Stimulated activated naive CD8-positive, alpha-beta T cell treated with anti-CD3 and anti-CD28 coated beads, Interleukin-15, amount 100 ng/mL, for 72 hours (primary cell): ENCODE data around the gene RBP7.
"Not testable (repeated sequence)": the region's sequence is repeated elsewhere in the genome, so short reads cannot be mapped to it uniquely, and the experiment has no call there.

Experiments
- ATAC-seq: fragments of 150-1000 bp; cut with Tn5 transposase; 2 replicates; pipeline ENCODE4 v1.10.0; 2021; ENCODE audit warnings: mild to moderate bottlenecking, moderate library complexity
- DNase-seq, 2 donors: peaks; one replicate each; pipeline ENCODE4 v3.0.0; 2021 to 2022
- H3K27ac Mint-ChIP-seq, 2 donors: one replicate each; pipeline ENCODE4 v1.8.0; 2022; ENCODE audit warnings: mild to moderate bottlenecking in 2 of 2, mixed read lengths in 2 of 2, moderate library complexity in 2 of 2
- H3K27me3 Mint-ChIP-seq: one replicate; pipeline ENCODE4 v1.8.0; 2022; ENCODE audit warnings: mixed read lengths
- H3K4me1 Mint-ChIP-seq: one replicate; pipeline ENCODE4 v1.8.0; 2022; ENCODE audit warnings: mild to moderate bottlenecking, mixed read lengths
- H3K4me3 Mint-ChIP-seq, 2 donors: one replicate each; pipeline ENCODE4 v1.8.0; 2022; ENCODE audit warnings: mild to moderate bottlenecking in 2 of 2, mixed read lengths in 2 of 2, moderate library complexity in 1 of 2
- H3K9me3 Mint-ChIP-seq, 2 donors: one replicate each; pipeline ENCODE4 v1.8.0; 2022; ENCODE audit warnings: mixed read lengths in 2 of 2

RBP7 gene

GRCh38 chr1:10020086-10020485, 23.1 kb downstream of the RBP7 start:
- Mint-ChIP-seq H3K4me3 (no peak overlapping the region), H3K27ac (no peak overlapping the region), H3K27me3 (no peaks in the 10 kb centered on the region), H3K4me1 (peaks cover 7% of the 10 kb centered on the region), H3K9me3 (no peaks in the 10 kb centered on the region)
- DNase-seq (no peak), ATAC-seq (no peak)

DNA sequence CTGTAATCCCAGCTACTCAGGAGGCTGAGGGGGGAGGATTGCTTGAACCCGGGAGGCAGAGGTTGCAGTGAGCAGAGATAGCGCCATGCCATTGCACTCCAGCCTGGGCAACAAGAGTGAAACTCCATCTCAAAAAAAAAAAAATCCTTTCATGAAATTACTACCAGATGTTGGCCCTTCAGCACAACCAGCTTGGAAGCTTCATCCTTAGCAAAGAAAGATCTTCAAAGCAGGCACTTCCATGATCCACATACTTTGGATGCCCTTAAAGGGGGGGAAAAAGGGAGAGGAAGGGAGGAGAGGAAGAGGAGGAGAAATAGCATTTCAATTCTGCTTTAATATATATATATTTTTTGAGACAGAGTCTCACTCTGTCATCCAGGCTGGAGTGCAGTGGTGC, 23.6 kb downstream of the RBP7 start:
- not testable (repeated sequence) for H3K27ac Mint-ChIP-seq, ATAC-seq, H3K27me3 Mint-ChIP-seq, H3K4me3 Mint-ChIP-seq, DNase-seq, H3K4me1 Mint-ChIP-seq, H3K9me3 Mint-ChIP-seq

DNA sequence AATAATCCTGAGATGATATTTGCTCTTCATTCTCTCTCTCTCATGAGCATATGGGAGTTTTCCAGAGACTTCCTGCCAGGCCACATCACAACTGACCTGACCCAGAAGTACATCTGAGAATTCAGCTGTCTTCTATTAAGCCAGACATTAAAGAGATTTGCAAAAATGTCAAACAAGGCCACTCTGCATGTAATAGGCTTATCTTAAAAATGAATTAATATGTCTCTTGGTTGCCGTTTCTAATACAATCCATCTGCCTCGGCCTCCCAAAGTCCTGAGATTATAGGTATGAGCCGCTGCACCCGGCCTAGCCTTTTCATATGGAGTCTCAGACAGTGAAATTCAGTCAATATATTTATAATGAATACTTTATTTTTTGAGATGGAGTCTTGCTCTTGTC, 25.0 kb downstream of the RBP7 start:
- H3K27ac Mint-ChIP-seq, ATAC-seq, H3K4me3 Mint-ChIP-seq, H3K27me3 Mint-ChIP-seq, H3K4me1 Mint-ChIP-seq, H3K9me3 Mint-ChIP-seq, DNase-seq: not testable (repeated sequence)

DNA sequence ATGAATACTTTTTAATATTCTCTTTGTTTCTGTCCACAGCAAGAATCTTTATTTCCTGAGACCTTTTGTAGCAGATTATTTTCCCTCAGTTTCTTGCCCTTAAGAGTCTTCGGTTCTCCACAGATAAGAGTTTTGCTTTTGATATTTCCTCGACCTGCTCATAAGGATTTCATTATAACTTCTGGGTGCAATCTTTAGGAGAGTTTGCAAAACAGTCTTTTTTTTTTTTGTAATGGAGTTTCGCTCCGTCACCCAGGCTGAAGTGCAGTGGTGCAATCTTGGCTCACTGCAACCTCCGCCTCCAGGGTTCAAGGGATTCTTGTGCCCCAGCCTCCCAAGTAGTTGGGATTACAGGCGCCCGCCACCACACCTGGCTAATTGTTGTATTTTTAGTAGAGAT, 25.6 kb downstream of the RBP7 start:
- no peak for DNase-seq
- H3K4me1 Mint-ChIP-seq: peaks cover 7% of the 10 kb centered on the region
- H3K4me3 Mint-ChIP-seq: no peak overlapping the region
- H3K27me3 Mint-ChIP-seq: no peaks in the 10 kb centered on the region
- ATAC-seq: no peak
- no peaks in the 10 kb centered on the region for H3K9me3 Mint-ChIP-seq
- no peak overlapping the region for H3K27ac Mint-ChIP-seq

GRCh38 chr1:10025354-10025753, 28.3 kb downstream of the RBP7 start:
- H3K27ac Mint-ChIP-seq: no peak overlapping the region
- H3K9me3 Mint-ChIP-seq: no peaks in the 10 kb centered on the region

DNA sequence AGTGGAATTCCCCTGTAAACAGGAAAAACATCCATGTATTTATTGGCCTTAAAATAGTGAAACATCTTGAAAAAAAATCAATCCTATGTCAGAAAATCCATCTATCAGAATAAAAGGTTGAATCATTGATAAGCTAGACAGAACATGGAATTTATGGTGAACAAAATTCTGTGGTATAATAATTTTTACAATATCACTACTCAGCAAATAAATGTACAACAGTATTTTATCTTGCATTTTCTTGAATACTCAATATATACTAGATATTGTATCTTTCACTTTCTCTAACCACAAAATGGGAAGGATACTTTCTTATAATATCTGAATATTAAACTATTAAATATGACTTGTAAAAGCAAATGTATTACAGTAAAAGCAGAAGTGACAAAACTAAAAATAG, 30.0 kb downstream of the RBP7 start:
- H3K4me1 Mint-ChIP-seq: peaks cover 3% of the 10 kb centered on the region
- DNase-seq (no peak), ATAC-seq (no peak)
- no peak overlapping the region for H3K4me3 Mint-ChIP-seq
- H3K27me3 Mint-ChIP-seq: no peaks in the 10 kb centered on the region
- no peaks in the 10 kb centered on the region for H3K9me3 Mint-ChIP-seq
- no peak overlapping the region for H3K27ac Mint-ChIP-seq

More at GRCh38 chr1:10025354-10025753, 28.3 kb downstream of the RBP7 start:
- ATAC-seq (no peak), DNase-seq (no peak)
- no peak overlapping the region for H3K4me3 Mint-ChIP-seq
- no peaks in the 10 kb centered on the region for H3K27me3 Mint-ChIP-seq
- no peaks in the 10 kb centered on the region for H3K4me1 Mint-ChIP-seq

- H3K4me1 Mint-ChIP-seq: peaks cover 15% of the 10 kb centered on the region
- H3K4me3 Mint-ChIP-seq, H3K9me3 Mint-ChIP-seq, ATAC-seq, H3K27ac Mint-ChIP-seq, DNase-seq, H3K27me3 Mint-ChIP-seq: not testable (repeated sequence)
These were observed 32.0 kb downstream of the RBP7 start for GRCh38 chr1:10028956-10029500.

DNA sequence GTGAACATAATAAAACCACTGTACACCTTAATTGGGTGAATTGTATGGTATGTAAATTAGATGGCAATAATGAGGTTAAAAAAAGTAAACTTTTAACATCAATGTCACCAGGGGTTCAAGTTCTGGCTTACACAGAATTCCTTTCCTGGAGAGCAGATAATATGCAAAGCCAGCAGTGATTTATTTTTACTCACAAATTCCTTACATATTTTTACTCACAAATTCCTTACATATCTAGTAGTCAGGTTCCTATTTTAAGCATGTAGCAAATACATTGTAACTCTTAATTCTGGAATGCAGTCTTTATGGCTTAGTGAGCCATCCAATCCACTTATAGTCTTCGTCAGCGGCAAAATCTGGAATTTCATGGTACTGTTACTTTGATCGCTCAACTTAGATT, 34.4 kb downstream of the RBP7 start:
- no peak overlapping the region for H3K4me3 Mint-ChIP-seq
- DNase-seq (no peak), ATAC-seq (no peak)
- H3K27me3 Mint-ChIP-seq: no peaks in the 10 kb centered on the region
- H3K27ac Mint-ChIP-seq: no peak overlapping the region
- H3K9me3 Mint-ChIP-seq: no peaks in the 10 kb centered on the region
- H3K4me1 Mint-ChIP-seq: peaks cover 29% of the 10 kb centered on the region

GRCh38 chr1:10032590-10033358, 35.7 kb downstream of the RBP7 start, which contains the start of gene UBE4B:
UBE4B (plus strand) TSS chr1:10032958; CDS start chr1:10033671, 713 bp downstream.
- ATAC-seq (peak; percentile 98), DNase-seq (peak; percentile 99 to 100)
- peaks cover 29% of the 10 kb centered on the region for H3K4me1 Mint-ChIP-seq
- no peaks in the 10 kb centered on the region for H3K27me3 Mint-ChIP-seq
- peak within 1 kb of the TSS; percentile 98 to 99 for H3K27ac Mint-ChIP-seq
- no peaks in the 10 kb centered on the region for H3K9me3 Mint-ChIP-seq
- H3K4me3 Mint-ChIP-seq: peak within 1 kb of the TSS; percentile 85 to 98

DNA sequence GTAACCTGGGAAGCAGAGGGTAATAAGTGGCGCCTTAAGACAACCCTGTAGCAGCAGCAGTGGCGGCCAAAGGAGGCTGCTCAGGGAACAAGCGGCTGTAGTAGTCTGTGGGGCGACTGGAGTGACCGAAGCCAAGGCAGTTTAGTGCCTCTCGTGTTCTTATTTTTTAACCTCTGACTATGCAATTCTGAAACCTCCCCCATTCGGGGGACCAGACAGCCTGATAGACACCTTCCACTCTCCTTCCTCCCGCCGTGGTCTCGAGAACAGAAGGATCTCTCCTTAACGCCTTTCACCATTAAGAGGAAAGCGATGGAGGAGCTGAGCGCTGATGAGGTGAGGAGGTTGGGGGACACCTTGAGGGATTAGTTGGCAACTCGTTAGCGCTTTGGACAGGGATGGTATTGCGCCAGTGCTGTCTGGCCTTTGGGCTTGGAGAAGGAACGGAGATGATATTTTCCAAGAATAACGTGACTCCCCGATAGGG, 36.4 kb downstream of the RBP7 start:
- no peak for DNase-seq

DNA sequence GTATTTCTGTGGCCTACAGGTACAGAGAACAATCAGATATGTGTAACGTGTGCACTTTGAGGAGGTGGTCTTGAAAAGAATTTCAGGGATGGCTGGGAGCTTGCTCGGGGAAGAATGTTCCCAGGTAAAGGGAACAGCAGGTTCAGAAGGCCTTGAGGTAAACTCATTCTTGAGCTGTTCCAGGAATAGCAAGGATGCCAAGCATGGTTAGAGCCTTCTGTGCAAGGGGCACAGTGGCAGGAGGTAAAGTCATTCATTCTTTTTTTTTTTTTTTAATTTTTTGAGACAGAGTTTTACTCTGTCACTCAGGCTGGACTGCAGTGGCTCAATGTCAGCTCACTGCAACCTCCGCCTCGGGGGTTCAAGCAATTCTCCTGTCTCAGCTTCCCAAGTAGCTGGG, 45.7 kb downstream of the RBP7 start:
- Mint-ChIP-seq H3K27ac (no peak overlapping the region), H3K9me3 (no peaks in the 10 kb centered on the region), H3K4me3 (no peak overlapping the region), H3K4me1 (peaks cover 33% of the 10 kb centered on the region), H3K27me3 (no peaks in the 10 kb centered on the region)
- ATAC-seq (no peak), DNase-seq (no peak)

More for the DNA sequence above, 36.4 kb downstream of the RBP7 start:
- Mint-ChIP-seq H3K4me3 (peak overlapping the region; percentile 85 to 98), H3K27me3 (no peaks in the 10 kb centered on the region), H3K9me3 (no peaks in the 10 kb centered on the region), H3K27ac (peak overlapping the region; percentile 98 to 99), H3K4me1 (peaks cover 29% of the 10 kb centered on the region)
- ATAC-seq: peak; percentile 29

- Mint-ChIP-seq H3K4me1 (peaks cover 35% of the 10 kb centered on the region), H3K27ac (peak overlapping the region in 1 of 2 donors; percentile 41), H3K27me3 (no peaks in the 10 kb centered on the region), H3K4me3 (no peak overlapping the region), H3K9me3 (no peaks in the 10 kb centered on the region)
- no peak for DNase-seq
- no peak for ATAC-seq
These were observed 48.7 kb downstream of the RBP7 start for GRCh38 chr1:10045480-10046355.

DNA sequence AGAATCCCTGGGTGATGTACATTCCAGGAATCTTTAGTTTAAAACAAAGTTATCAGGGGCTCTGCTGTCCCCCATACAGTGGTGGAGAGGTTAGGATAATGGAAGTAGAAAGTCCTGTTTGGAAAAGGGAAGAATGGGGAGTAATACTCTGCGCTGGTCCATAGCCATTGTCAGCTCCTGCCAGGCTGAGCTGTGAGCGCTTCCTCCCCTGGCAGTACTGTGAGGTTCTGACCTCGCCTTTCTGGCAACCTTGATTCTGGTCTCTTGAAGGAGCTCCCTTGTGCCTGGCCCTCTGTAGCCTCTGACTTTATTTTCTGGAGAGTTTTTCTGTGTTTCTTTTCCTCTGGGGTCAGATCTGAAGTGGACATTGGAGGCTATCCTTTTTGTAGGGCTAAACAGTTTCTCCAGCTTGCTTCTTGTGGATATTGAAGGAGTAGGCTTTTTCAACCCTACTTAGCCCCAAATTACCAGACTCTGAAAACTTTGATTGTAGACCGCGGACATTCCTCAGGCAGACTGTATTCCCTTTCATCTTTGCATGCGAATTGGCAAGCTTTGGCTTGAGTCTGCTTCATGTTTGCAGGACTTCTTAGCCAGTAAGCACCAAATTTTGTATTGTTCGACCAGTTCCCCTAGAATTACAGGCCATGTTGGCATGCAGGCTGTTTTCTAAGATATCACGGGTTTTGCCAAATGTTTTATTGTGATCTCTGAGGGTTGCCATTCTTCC, 49.5 kb downstream of the RBP7 start:
- H3K27ac Mint-ChIP-seq: no peak overlapping the region

DNA sequence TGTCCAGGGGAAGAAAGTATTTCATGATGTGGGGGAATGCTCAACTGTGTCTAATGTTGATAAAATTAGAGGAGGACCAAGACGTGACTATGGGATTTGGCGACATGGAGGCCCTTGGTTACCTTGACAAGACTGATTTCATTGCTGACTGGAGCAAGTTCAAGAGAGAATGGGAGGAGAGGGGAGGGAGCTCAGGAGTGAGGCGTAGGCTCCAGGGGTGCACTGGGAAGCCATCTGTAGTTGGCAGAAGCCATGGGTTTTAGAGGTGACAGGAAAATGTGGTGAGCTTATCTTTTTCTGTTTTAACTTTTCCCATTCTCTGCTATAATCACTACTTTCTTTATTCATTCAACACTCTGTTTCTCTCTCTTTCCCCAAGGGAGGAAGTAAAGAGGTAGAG, 51.6 kb downstream of the RBP7 start:
- Mint-ChIP-seq H3K9me3 (no peaks in the 10 kb centered on the region), H3K4me3 (no peak overlapping the region), H3K27me3 (no peaks in the 10 kb centered on the region), H3K27ac (no peak overlapping the region), H3K4me1 (peaks cover 35% of the 10 kb centered on the region)
- DNase-seq (no peak), ATAC-seq (no peak)

More for the DNA sequence above, 49.5 kb downstream of the RBP7 start:
- peaks cover 35% of the 10 kb centered on the region for H3K4me1 Mint-ChIP-seq
- ATAC-seq (no peak), DNase-seq (no peak)
- H3K9me3 Mint-ChIP-seq: no peaks in the 10 kb centered on the region
- H3K27me3 Mint-ChIP-seq: no peaks in the 10 kb centered on the region
- H3K4me3 Mint-ChIP-seq: no peak overlapping the region

DNA sequence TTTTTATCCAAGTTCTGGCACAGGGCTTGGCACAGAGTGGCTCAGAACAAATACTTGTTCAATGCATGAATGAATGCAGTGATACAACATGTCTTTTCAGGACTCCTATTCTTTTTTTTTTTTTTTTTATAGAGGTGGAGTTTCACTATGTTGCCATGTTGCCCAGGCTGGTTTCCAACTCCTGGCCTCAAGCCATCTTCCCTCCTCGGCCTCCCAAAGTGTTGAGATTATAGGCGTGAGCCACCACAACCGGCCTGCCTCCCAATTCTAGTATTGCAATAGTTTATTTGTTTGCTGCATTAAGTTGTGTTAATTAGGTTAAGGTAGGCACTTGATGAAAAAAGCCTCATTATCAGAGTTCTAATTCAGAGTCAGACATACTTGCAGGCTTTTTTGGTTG, 53.6 kb downstream of the RBP7 start:
- Mint-ChIP-seq H3K27ac (no peak overlapping the region), H3K9me3 (no peaks in the 10 kb centered on the region), H3K27me3 (no peaks in the 10 kb centered on the region), H3K4me3 (no peak overlapping the region), H3K4me1 (peaks cover 20% of the 10 kb centered on the region)
- DNase-seq (no peak), ATAC-seq (no peak)
